ENCODE data around the gene HIVEP3.

DNA sequence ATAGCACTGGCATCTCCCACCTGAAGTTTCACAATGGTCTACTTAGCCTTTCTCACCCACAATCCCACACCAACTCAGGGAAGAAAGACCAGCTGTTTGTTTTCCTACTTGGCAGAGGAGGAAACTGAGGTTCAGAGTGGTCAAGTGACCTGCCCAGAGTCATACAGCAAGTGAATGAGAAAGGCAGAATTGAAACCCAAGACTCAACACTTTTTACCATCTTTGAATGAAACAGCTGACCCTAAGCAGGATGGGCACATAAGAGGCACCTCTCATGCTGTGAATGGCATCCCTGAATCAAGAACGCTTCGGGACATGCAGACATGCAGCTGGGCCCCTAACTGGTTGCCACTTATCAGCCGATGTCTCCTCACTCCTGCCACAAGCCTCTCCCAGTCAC, 193.8 kb downstream of the HIVEP3 start:
- TF ChIP-seq, protein P1, sequence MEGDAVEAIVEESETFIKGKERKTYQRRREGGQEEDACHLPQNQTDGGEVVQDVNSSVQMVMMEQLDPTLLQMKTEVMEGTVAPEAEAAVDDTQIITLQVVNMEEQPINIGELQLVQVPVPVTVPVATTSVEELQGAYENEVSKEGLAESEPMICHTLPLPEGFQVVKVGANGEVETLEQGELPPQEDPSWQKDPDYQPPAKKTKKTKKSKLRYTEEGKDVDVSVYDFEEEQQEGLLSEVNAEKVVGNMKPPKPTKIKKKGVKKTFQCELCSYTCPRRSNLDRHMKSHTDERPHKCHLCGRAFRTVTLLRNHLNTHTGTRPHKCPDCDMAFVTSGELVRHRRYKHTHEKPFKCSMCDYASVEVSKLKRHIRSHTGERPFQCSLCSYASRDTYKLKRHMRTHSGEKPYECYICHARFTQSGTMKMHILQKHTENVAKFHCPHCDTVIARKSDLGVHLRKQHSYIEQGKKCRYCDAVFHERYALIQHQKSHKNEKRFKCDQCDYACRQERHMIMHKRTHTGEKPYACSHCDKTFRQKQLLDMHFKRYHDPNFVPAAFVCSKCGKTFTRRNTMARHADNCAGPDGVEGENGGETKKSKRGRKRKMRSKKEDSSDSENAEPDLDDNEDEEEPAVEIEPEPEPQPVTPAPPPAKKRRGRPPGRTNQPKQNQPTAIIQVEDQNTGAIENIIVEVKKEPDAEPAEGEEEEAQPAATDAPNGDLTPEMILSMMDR (IDR thresholded peaks at IDR 0.05; ENCODE audit: low read length) = no peak
- TF ChIP-seq EZH2 (IDR thresholded peaks at IDR 0.05; ENCODE audit: borderline replicate concordance, low read length) = no peak

Measured in OCI-LY1 (cell line).